Choroid plexus epithelial cell (primary cell): ENCODE measurements around the gene SIGLEC12.

Source experiments
- DNase-seq: peaks from one replicate; pipeline ENCODE4 v3.0.0-alpha.2; 2010; ENCODE audit warnings: low read depth
- H3K4me3 ChIP-seq: 2 replicates; pipeline ENCODE4 v1.5.1; 2011; ENCODE audit warnings: low read depth, mild to moderate bottlenecking, control low read depth, low read length, moderate library complexity
- CTCF ChIP-seq: conservative IDR thresholded peaks from 2 replicates; pipeline ENCODE4 v1.5.1; 2011; ENCODE audit warnings: low read depth, mild to moderate bottlenecking, control low read depth, inconsistent platforms, low read length, moderate library complexity

Gene SIGLEC12

GRCh38 chr19:51501594-51502263, at the start of gene SIGLEC12:
TSS of gene SIGLEC12 (minus strand) at chr19:51501800. CDS start at chr19:51501733, 67 bp downstream.
- no peak for DNase-seq
- TF ChIP-seq CTCF, result no peak
- no peak within 1 kb of the TSS for H3K4me3 ChIP-seq

- TF ChIP-seq CTCF, result no peak
- no peak for DNase-seq
- no peak overlapping the region for H3K4me3 ChIP-seq
Measured at GRCh38 chr19:51550848-51551672, 49.5 kb upstream of the SIGLEC12 start.

- DNase-seq, result no peak
- no peak for TF ChIP-seq CTCF
- no peak overlapping the region for H3K4me3 ChIP-seq
Measured at GRCh38 chr19:51549533-51550324, 48.1 kb upstream of the SIGLEC12 start.

GRCh38 chr19:51548891-51549305, 47.3 kb upstream of the SIGLEC12 start:
- TF ChIP-seq CTCF, result no peak
- H3K4me3 ChIP-seq, result no peak overlapping the region
- DNase-seq, result no peak

- H3K4me3 ChIP-seq, result no peak overlapping the region
- no peak for TF ChIP-seq CTCF
- no peak for DNase-seq
Measured at GRCh38 chr19:51548213-51548651, 46.6 kb upstream of the SIGLEC12 start.

- DNase-seq, result peak; percentile 33
- no peak for TF ChIP-seq CTCF
- H3K4me3 ChIP-seq, result no peak overlapping the region
Measured at GRCh38 chr19:51547397-51548212, 46.0 kb upstream of the SIGLEC12 start.
